COLO668 (cell line): ENCODE measurements around the gene ADCY3.

Experiments used
- DNase-seq: peaks from one replicate; lab custom pipeline; 2025; ENCODE audit not compliant: unreplicated experiment; lab: John Stamatoyannopoulos, UW

ADCY3 gene

DNA sequence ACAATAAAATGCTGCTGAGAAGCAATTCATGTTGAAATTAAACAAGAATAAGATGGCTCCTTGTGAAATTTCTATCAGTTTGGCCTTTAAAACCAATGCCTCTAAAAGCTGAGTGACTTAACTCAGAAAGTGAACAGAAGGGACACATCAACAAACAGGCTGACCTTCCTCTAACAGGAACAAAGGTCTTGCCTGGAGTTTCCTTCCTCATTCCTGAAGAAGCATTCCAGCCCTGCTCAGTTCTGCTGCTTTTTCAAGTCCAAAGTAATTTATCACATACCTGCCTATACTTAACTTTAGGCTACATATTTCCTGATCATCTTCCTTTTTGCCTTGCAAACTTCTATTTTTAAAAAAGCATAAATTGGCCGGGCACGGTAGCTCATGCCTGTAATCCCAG lies 140.9 kb downstream of the ADCY3 start:
- DNase-seq = no peak

DNA sequence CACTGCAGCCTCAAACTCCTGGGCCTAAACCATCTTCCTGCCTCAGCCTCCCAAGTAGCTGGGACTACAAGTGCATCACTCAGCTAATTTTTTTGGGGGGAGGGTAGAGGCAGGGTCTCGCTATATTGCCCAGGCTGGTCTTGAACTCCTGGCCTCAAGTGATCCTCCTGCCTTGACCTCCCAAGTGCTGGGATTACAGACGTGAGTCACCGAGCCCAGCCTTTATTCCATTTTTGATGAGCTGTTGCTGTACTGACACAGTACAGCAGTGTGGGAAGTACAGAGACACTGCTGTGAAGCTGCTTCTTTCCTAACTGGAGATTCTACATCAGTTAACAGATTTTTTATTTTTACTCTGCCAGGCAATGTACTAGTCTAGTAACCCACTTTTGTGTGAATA lies 145.7 kb downstream of the ADCY3 start:
- DNase-seq = no peak

DNA sequence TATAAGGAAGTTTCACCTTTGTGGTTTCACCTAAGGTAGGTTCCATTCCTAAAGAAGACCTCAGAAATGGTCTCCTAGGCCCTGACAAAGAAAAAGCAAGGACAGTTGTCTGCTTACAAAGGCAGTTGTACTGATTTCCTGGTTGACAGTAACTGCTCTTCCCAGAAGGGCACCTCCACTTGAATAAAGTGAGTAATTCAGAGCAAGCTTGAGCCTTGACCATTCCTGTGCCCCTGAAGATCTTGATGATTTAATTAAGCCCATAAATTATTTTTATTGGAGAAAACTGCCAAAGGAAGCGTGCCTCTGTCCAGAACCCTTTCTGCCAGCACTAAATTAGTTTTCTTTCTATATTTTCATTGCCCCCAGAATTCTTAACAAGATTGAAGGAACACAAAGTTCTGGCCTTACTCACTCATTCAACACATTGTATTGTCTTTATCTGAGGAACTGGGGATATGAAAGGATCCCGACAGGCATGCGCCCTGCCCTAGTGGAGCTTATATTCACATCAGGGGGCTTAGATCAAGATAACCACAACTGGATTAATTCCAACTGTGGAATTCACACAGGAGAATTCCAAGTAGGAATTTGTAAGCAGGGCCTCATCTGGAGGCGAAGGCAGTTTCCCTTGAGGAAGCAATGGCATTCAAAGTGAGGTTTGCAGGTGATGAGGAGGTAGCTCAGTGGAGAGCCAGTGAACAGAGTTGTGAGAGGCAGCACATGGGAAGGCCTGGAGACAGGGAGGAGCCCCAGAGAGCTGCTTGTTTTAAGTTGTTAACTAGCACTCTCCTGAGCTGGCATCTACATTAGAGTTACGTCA lies 148.1 kb downstream of the ADCY3 start:
- DNase-seq = no peak

DNA sequence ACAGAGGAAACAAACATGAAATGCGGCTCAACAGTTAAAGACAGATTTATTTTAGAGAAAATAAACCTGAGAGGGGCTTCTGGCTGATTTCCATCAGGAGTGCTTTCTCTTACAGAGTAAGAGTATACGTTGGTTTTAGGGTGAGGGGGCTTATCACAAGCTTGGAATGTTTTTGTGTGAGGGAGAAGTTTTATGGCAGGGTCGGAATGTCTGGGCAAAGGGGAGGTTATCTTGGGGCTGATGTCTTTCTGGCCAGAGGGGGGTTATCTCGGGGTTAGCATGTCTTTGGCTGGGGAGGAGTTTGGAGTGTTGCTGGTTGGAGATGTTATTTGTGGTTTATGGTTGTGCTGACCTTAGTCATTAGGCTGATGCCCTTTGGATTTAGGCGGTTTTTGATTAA lies 149.0 kb downstream of the ADCY3 start:
- DNase-seq = no peak
